ENCODE measurements around the gene FHL5.
A peak's percentile ranks its signal among the peaks of the same experiment; 100 is the strongest.
"Not testable (repeated sequence)": the region's sequence is repeated elsewhere in the genome, so short reads cannot be mapped to it uniquely, and the experiment has no call there.

FHL5 gene, protein sequence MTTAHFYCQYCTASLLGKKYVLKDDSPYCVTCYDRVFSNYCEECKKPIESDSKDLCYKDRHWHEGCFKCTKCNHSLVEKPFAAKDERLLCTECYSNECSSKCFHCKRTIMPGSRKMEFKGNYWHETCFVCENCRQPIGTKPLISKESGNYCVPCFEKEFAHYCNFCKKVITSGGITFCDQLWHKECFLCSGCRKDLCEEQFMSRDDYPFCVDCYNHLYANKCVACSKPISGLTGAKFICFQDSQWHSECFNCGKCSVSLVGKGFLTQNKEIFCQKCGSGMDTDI

DNA sequence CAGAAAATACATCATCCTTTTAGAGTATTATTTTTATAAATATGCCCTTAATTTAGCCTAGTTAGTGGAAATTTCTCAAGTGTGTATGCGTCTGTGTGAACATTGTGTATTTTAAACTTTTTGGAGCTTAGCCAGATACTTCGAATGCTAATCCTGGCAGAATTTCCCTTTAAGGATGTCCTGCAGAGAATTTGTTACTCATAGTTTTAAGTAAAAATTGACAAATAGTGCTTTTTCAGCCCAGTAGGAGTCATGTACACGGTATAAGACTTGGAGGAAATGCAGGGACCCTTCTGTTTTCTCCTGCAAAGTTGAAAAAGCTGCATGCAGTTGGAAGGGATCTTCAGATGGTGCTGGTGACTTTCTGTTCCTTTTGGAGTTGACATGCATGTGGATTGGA is at the start of gene FHL5:
TSS of gene FHL5 (plus strand) at position 243 of the 400 bp plus-strand sequence. CDS start 40,486 bp downstream, outside the sequence.
- DNase-seq (ENCODE audit: low spot score) = no peak

DNA sequence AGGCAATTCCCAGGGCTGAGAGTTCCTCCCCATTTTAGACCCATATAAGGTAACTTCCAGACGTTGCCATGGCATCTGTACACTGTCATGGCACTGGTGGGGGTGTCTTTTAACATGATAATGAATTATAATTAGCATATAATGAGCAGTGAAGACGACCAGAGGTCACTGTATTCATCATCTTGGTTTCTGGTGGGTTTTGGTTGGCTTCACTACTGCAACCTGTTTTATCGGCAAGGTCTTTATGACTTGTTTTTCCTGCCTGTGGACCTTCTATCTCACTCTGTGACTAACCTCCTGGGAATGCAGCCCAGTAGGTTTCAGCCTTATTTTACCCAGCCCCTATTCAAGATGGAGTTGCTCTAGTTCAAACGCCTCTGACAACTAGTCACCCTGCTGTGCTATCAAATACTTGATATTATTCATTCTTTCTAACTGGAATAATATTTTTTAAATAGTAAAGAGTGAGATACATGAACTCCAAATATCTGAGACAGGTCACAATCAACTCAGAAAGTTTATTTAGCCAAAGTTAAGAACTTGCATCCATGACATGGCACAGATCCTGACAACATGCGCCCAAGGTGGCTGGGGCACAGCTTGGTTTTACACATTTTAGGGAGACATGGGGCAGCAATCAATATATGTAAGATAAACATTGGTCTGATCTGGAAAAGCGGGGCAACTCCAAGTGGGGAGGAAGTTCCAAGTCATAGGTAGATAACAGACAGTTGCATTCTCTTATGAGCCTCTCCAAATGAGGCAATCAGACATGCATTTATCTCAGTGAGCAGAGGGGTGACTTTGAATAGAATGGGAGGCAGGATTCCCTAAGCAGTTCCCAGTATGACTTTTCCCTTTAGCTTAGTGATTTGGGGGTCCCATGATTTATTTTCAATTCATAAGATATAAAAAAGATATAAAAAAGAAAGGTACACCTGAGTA is 42.5 kb upstream of the FHL5 start:
- DNase-seq (ENCODE audit: low spot score) = no peak

DNA sequence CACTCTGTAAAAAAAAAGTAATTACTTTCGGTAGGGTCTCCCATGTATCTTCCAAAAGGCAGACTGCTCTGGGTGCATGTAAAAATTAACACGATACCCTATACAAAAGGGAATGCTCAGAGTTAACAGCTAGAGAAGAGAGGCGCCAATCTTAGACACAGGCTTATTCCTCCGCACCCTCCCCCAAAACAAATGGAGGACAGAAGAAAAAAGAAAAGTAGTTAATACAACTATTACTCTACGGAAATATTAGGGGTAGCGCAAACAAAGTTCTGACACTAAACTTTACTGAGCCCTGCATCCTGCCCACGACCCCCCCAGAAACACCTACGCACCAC is 41.7 kb upstream of the FHL5 start:
- DNase-seq (ENCODE audit: low spot score) = no peak

DNA sequence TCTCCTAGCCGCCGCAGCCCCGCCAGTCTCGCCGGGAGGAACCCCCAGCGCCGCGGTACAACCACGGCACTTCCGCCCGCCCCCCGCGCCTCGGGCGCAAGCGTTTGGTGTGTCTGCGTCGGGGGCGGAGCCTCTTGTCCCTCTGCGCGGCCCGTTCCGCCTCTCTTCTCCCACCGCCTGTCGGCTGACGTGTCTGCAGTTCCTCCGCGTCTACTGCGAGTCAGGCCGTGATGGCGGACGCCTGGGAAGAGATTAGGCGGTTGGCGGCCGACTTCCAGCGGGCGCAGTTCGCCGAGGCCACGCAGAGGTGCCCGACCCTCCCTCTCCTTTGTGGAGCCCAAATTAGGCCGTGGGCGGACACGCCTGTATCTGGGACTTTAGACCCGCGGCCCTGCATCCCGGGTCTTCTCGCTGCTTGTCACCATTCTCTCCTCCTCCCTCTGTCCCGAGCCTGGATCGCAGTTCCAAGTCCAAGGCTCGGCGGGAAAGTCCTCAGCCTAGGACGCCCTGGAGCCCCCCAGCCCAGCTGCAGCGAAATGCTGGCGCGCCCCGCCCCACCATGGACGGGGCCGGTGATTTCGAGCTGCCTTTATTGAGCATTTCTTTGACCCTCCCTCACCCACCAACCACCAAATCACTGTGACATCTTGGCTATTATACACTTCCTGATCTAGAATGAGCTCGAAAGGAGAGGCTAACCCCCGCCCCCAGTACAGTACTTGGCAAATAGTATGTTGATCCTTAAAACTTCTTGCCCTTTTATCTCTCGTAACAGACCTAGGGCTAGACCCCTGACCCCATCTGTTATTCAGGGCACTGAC is 41.1 kb upstream of the FHL5 start, which contains the start of gene UFL1:
TSS of gene UFL1 (plus strand) at position 163 of the 821 bp plus-strand sequence. CDS start at position 231, 68 bp downstream.
- DNase-seq (ENCODE audit: low spot score) = peak; percentile 96

DNA sequence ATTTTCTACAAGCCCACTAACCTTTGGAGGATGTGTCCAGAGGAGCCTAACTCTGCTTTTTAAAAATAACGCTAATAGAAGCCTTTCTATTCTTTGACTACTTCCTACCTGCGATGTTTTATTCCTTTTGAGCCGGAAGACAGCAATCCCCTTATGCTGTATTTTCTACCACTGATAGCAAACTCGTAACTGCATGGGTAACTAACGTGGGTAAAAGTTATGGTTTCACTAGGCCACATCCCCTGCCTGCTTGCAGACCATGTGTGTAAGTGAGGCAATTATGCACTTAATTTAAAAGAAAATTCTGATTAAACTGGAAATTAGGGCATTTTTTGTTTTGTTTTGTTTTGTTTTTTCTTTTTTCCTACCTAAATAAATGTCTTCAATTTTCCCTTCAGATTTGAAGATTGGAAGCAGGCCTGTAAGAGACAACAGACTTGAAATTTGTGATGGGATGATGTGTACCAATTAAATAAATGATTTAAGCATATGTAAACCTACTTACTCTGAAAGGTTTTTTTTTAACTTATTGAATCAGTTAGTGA is 40.4 kb upstream of the FHL5 start:
- DNase-seq (ENCODE audit: low spot score) = no peak

DNA sequence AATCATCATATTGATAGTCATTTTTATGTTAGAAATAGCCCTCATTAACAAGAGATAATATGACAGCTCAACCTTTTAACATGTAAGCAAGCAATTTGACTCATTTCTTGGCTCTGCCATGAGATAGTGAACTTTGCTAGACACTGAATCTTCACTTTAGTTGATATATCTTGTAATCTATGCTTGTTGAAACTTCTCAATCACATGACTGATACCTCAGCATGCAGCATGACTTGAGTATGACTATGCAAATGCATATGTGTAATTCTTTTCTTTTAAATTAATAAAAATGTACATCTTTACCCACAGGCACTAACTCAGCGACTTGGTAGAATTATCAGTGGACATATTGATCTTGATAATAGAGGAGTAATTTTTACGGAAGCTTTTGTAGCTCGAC is 34.7 kb upstream of the FHL5 start:
- DNase-seq (ENCODE audit: low spot score) = no peak

DNA sequence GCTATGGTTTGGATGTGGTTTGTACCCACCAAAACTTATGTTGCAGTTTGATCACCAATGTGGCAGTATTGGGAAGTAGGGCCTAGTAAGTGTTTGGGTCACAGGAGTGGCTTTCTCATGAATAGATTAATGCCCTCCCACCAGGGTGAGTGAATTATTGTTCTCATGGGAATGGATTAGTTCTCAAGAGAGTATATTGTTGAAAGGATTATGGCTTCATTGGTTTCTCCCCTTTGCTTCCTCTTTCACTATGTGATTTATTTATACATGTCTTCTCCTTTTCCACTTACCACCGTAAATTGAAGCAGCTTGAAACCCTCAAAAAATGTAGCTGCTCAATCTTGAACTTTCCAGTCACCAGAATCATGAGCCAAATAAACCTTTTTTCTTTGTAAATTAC is 30.5 kb upstream of the FHL5 start:
- DNase-seq (ENCODE audit: low spot score) = no peak

DNA sequence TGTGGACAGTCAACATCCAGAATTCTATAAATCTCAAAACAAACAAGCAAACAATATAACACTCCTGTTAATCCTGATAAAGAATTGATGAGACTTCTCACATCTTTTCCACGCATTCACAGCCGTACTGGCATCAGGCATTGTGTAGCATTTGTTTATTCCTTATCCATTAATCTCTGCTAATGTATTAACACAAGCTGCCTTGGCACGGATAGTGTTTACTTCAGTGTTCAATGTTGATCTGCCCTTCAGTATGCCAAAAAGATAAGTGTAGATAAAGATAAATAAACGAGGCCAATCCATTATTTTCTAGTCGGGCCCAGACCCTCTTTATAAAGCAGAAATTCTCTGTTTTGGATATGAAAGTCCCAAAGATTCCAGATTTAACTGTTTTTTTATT is 25.2 kb upstream of the FHL5 start:
- no peak for DNase-seq (ENCODE audit: low spot score)

DNA sequence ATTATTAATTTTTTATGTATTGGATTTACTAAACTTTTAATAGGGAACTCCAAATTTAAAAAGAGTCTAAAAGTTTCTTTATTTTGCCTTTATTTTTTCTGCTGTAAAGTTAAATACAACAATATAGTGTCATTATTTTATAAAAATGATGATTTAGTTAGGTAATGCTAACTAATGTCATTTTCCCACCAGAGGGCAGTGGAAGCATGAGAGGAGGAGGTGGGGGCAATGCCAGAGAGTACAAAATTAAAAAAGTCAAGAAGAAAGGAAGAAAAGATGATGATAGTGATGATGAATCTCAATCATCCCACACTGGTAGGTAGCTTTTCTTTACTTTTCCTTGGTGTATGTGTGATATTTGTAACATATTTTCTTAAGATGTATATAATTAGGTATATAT is 20.2 kb upstream of the FHL5 start:
- no peak for DNase-seq (ENCODE audit: low spot score)

DNA sequence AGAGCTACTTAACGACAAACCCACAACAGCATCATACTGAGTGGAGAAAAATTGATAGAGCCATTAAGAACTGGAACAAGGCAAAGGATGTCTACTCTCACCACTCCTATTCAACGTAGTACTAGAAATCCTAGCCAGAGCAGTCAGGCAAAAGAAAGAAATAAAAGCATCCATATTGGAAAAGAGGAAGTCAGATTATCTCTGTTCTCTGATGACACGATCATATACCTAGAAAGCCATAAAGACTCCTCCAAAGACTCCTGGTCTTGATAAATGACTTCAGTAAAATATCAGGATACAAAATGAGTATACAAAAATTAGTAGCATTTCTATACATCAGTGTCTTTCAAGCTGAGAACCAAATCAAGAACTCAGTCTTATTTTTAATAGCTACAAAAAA is 17.0 kb upstream of the FHL5 start:
- DNase-seq (ENCODE audit: low spot score) = no peak

DNA sequence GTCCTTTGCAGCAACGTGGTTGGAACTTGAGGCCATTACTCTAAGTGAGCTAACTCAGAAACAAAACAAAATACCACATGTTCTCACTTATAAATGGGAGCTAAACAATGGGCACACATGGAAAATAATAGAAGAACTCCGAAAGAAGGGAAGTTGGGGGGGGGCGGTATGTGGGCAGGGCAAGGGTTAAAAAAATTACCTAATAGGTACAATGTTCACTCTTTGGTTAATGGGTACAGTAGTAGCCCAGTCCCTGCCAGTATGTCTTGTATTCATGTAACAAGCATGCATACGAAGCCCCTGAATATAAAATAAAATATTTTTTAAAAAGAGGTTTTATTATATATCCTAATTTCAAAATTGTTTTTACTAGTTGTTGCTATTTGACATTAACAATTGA is 15.3 kb upstream of the FHL5 start:
- no peak for DNase-seq (ENCODE audit: low spot score)

DNA sequence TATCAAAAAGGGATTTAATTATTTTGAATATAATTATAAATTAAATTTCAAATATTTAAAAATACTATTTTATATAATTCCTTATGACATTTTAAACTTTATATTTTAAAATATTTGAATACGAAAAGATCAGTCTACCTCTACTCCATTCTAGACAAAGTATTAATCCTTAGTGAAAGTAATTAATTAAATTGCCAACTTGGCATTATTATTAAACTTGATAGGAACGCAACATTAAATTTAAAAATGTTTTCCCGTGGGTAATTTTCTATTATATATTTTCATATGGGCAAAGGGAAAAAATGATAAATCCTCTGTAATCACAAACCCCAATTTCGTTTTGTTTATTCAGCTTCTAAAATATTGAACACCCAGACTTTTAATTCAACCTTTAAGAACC is 8.4 kb upstream of the FHL5 start:
- no peak for DNase-seq (ENCODE audit: low spot score)

DNA sequence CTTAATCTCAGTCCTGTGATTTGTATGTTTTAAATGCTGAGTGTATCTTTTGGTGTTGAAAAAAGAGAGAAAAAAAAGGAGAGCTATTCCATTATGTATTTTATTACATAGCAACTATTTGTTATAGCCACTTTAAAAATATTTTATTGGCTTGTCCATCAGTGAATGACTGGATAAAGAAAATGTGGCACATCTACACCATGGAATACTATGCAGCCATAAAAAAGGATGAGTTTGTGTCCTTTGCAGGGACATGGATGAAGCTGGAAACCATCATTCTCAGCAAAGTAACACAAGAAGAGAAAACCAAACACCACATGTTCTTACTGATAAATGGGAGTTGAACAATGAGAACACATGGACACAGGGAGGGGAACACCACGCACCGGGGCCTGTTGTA is 3.2 kb upstream of the FHL5 start:
- not testable (repeated sequence) for DNase-seq (ENCODE audit: low spot score)

DNA sequence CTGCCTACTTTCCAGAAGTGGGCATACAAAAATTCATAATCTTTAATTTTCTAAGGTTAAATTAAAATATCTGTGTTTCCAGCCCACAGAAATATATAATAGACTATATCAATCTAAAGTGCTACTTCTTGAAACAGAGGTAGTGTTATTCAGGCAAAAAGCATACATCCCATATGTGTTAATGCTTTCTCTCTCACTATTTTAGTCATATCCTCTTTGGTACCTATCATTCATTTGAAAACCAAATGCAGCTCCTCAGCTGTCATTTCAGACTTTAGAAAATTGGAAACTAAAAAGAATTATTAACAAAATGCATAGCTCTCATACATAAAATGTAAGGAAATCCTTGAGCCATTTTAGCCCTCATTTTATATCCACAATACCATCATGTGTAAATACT is 925 bp downstream of the FHL5 start:
- no peak for DNase-seq (ENCODE audit: low spot score)

DNA sequence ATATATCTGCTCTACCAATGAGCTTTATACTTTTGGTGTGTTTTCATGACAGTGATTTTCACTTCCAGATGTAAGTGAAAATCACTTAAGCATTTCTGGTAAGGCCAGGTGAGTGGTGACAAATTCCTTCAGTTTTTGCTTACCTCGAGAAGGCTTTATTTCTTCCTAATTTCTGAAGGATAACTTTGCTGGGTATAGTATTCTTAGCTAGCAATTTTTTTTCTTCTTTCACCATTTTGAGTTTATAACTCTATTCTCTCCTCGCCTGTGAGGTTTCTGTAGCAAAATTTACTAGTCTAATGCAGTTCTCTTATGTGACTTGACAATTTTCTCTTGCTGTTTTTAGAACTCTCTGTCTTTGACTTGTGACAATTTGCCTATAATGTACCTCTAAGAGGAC is 7.1 kb downstream of the FHL5 start:
- DNase-seq (ENCODE audit: low spot score) = no peak

DNA sequence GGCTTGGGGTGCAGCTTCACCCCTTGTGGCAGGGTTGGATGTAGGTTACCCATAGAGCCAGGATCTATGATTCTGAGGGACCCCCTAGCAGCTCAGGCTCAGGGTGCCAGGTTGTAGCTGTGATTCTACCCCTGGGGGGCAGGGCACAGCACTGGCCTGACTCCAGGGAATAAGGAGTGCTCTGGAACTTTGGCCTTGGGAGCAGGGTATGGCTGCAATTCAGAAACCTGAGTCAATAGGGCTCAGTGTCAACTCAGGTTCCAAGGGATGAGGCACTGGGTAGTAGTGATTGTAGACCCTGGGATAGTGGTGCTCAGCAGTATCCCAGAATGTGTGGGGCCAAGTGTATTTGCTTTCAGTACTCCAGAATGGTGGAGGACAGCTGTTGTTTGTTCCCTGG is 8.6 kb downstream of the FHL5 start:
- no peak for DNase-seq (ENCODE audit: low spot score)

DNA sequence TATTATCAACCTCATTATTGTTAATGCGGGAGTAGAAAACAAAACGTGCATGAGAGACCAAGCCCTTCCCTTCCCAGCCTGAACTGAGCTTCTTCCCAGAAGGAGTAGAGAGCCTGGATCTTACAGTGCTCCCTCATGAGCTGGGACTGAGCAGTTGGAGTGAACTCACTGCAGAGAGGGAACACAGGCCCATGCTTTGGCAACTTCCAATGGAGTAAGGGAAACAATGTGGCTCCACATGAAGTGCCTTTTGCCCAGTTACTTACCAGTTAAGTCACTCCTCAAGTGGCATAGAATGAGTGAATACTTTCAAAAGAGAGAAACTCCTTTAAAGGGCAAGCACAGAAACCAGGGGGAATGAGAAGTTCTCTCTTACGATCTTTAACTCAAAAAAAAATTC is 12.4 kb downstream of the FHL5 start:
- no peak for DNase-seq (ENCODE audit: low spot score)

DNA sequence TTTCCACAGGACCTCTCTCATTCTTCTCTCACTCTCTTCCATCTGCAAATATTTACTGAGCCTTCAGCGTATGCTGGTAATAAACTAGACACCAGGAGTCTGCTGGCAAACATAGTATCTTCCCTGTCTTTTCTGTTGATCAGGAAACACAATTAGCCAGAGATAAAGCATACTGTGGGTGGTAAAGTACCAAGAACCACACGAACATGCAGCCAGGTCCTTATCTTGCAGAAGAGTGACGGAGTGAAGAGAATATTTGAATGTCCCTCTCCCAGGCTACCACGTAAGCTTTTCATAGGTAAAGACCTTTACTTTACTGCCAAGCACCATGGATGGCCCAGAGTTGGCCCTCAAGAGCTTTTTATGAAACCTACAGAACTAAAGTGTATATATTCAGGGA is 13.3 kb downstream of the FHL5 start:
- DNase-seq (ENCODE audit: low spot score) = no peak

DNA sequence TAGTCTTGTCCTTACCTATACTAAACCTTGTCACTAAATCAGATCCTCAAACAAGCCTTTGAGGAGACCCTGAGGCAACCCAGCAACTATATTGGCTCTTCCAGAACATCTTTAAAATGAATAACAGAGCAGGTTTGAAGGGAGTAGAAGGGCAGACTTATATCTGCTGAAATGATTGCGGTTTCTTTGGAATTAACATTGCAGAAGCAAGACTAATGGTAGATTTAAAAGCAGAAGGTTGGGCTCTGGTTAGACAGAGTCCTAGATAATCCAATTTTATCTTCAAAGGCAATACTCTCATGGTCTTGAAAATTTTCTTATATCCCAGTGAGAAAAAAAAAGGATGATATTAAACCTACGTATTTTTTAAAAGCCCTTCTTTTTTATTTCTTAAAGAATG is 19.1 kb downstream of the FHL5 start:
- no peak for DNase-seq (ENCODE audit: low spot score)

DNA sequence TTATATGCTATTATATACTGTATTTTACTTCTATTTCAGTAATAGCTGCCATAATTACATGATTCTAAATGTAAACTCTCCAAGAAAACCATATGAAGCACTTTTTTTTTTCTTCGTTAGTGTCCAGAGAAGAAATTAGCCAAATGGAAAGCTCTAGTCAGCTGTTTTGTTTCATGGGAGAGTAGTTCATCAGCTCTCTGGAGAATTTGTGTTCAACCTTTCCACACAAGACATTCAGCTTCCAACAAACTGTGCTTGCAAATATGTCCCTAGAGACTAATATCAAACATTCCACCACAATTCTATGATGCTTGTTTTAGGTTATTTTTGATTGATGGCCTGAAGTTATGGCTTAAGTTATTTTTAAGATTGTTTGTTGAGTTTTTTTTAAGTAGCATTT is 19.5 kb downstream of the FHL5 start:
- no peak for DNase-seq (ENCODE audit: low spot score)

DNA sequence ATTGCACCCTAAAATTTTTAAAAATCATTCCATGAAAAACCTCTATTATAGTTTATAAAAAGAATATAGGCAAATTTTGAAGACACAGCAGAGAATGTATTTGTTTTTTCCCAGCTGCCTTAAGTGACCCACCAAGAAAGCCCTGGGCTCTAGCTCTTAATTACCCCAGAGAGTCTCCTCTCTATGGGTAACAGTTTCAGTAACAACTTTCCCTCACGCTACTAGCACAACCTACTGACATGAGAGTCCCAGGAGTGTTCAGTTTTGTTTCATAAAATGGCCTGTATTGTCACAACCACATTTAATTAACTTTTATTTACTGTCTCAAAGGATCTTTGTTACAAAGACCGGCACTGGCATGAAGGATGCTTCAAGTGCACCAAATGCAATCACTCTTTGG is 41.5 kb downstream of the FHL5 start:
- DNase-seq (ENCODE audit: low spot score) = no peak

DNA sequence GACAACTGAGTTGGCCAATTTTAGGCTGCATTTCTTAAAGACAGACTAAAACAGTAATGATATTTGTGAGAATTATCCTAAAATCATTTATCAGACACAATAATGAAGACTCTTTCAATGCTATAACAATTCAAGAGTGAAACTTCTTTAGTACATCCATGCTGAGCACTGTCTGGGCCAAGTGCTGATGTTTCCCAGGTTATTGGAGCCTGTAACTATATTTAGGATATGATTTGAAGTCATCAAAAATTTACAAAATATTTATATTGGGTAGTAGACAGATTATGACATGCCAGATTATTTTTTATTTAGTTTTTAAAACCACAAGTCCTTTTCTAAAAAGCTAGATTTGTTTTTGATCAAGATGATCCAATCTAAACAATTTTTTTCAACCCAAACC is 45.1 kb downstream of the FHL5 start:
- DNase-seq (ENCODE audit: low spot score) = no peak

All from left forelimb (tissue), 1 donor.